Tibial nerve (tissue), 4 donors: ENCODE results near the gene AGAP5. TPM values are rescaled to one million over a fixed set of nuclear protein-coding genes. Genes with fewer than 3 reads are reported as not detected.
A peak's percentile ranks its signal among the peaks of the same experiment; 100 is the strongest.
"Not testable (repeated sequence)": the region's sequence is repeated elsewhere in the genome, so short reads cannot be mapped to it uniquely, and the experiment has no call there.

Experiments used
- DNase-seq, 2 donors: peaks; one replicate each; pipeline ENCODE4 v3.0.0-alpha.2; 2019; ENCODE audit warnings: low spot score in 2 of 2
- H3K27ac ChIP-seq, 4 donors: fragments of 200-600 bp; sonication (generic) in 3 of 4; one replicate each; pipeline ENCODE4 v1.5.1; 2017 to 2019; ENCODE audit warnings: mild to moderate bottlenecking in 1 of 4
- H3K27me3 ChIP-seq, 2 donors: fragments of 200-600 bp; sonication (generic) in 1 of 2; one replicate each; pipeline versions ENCODE4 v1.5.1 to v1.6.0; 2017 to 2019
- H3K36me3 ChIP-seq, 3 donors: fragments of 200-600 bp; sonication (generic); one replicate each; pipeline ENCODE4 v1.5.1; 2018 to 2019
- H3K4me1 ChIP-seq, 4 donors: fragments of 200-600 bp; sonication (generic) in 3 of 4; one replicate each; pipeline ENCODE4 v1.5.1; 2017 to 2019
- H3K4me3 ChIP-seq, 4 donors: fragments of 200-600 bp; sonication (generic) in 3 of 4; one replicate each; pipeline ENCODE4 v1.5.1; 2017 to 2019; ENCODE audit warnings: mild to moderate bottlenecking in 1 of 4, moderate library complexity in 1 of 4
- H3K9me3 ChIP-seq, 4 donors: fragments of 200-600 bp; sonication (generic) in 3 of 4; one replicate each; pipeline ENCODE4 v1.5.1; 2017 to 2019
- EP300 ChIP-seq, 2 donors: sonication (generic); formaldehyde crosslinking; IDR thresholded peaks; one replicate each; pipeline ENCODE4 v1.6.1; 2017; ENCODE audit warnings: antibody characterized with exemption in 2 of 2, mild to moderate bottlenecking in 1 of 2
- POLR2A ChIP-seq, 2 donors: fragments of 450-650 bp; IDR thresholded peaks; one replicate each; pipeline ENCODE4 v1.6.1; 2017; ENCODE audit warnings: antibody characterized with exemption in 2 of 2, mild to moderate bottlenecking in 2 of 2, moderate library complexity in 2 of 2
- WGBS, 2 donors: methylation state at CpG; one replicate each; pipeline ENCODE4 v1.1.5; 2018; 5-methylcytosine and 5-hydroxymethylcytosine counted together
- total RNA-seq, 4 donors: library from RNA; depleted of rRNA; stranded (reverse); fragments of >200 nt; gene quantifications; one replicate each; pipeline ENCODE4 v1.1.0, GENCODE V29; 2016
- TF ChIP-seq, protein P1 (sequence below), 5 experiments: fragments of 200-600 bp in 3 of 5; fragments of 450-650 bp in 2 of 5; sonication (generic) in 3 of 5; IDR thresholded peaks; one replicate each; pipeline ENCODE4 v1.5.1; 2016 to 2019; ENCODE audit warnings: antibody characterized with exemption in 5 of 5, mild to moderate bottlenecking in 3 of 5, moderate library complexity in 2 of 5

AGAP5 gene
- total RNA-seq = 10 to 100 TPM in 1 of 4 donors, 1 to 10 TPM in 3; 7.8 to 13.8 (median 8.8) TPM

DNA sequence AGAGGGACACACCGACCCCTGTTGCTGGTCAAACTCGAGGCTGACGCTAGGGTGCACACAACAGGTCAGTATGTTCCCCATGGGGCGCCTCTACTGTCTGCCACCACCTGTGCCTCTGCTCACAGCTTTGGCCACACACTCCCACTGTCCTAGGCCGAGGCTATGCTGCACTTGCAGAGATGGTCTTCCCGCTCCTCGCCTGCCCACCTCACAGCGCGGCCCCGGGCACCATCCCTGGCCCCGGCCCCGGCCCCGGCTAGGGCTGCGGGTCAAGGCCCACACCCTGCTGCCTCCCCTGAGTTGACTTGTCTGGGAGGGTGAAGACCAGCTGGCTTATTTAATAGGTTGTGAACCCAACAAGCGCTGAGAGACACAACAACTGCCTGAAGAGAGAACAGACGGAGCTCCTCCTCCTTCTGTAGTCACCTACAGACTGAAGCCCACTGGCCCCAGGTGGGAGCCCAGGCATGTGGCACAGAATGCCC is at the start of gene AGAP5:
AGAP5 (minus strand) TSS at position 435 of the 485 bp plus-strand sequence; CDS start at position 81, 354 bp downstream.
- not testable (repeated sequence) for H3K4me3 ChIP-seq, H3K9me3 ChIP-seq, H3K27ac ChIP-seq, DNase-seq, H3K4me1 ChIP-seq, H3K27me3 ChIP-seq
- peaks cover 0 to 21% (median 0%) of the 10 kb centered on the region in 3 donors for H3K36me3 ChIP-seq
- 84 to 96% methylated on average over 11 to 14 of the region's 16 CpGs for WGBS, 2 donors

DNA sequence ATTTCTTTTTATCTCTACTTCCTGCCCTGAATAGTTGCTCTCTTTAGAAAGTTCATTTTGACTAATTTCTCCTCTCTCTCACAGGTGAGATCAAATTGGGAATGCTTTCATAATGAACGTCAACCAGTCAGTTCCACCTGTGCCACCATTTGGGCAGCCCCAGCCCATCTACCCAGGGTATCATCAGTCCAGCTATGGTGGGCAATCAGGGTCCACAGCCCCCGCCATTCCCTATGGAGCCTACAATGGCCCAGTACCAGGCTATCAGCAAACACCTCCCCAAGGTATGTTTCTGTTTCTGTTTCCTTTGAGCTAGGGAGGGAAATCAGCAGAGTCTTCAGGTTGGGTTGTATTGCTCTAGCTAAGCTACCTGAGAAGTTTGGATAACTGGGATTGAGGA is 48.8 kb upstream of the AGAP5 start:
- TF ChIP-seq EP300 (IDR thresholded peaks at IDR 0.05) (no peak), POLR2A (IDR thresholded peaks at IDR 0.05) (no peak)
- TF ChIP-seq, protein P1, sequence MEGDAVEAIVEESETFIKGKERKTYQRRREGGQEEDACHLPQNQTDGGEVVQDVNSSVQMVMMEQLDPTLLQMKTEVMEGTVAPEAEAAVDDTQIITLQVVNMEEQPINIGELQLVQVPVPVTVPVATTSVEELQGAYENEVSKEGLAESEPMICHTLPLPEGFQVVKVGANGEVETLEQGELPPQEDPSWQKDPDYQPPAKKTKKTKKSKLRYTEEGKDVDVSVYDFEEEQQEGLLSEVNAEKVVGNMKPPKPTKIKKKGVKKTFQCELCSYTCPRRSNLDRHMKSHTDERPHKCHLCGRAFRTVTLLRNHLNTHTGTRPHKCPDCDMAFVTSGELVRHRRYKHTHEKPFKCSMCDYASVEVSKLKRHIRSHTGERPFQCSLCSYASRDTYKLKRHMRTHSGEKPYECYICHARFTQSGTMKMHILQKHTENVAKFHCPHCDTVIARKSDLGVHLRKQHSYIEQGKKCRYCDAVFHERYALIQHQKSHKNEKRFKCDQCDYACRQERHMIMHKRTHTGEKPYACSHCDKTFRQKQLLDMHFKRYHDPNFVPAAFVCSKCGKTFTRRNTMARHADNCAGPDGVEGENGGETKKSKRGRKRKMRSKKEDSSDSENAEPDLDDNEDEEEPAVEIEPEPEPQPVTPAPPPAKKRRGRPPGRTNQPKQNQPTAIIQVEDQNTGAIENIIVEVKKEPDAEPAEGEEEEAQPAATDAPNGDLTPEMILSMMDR (IDR thresholded peaks at IDR 0.05) = no peak
- peaks cover 4 to 71% (median 25%) of the 10 kb centered on the region in 4 donors for H3K4me1 ChIP-seq
- no peaks in the 10 kb centered on the region for H3K9me3 ChIP-seq
- WGBS, 2 donors = 81 to 84% methylated on average over 2 of the region's 2 CpGs
- DNase-seq = no peak
- no peak overlapping the region for H3K27ac ChIP-seq
- peaks cover 0 to 55% (median 14%) of the 10 kb centered on the region in 3 donors for H3K36me3 ChIP-seq
- H3K4me3 ChIP-seq = no peak overlapping the region
- no peaks in the 10 kb centered on the region for H3K27me3 ChIP-seq

DNA sequence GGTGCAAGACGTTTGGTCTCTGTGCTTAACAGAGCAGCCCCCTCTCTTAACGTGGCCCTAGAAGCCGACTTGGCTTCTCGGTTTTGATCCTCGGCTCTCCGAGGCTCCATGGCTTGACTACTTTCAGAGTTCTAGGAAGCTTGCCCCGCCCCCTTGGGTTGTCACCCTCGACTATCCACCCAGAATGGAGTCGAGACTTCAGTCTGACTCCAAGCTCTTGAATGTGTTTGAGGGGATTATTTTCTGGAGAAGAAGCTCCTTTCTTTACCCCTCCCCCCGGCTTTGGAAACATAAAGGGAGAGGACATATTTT is 46.7 kb upstream of the AGAP5 start:
- peaks cover 0 to 42% (median 7%) of the 10 kb centered on the region in 3 donors for H3K36me3 ChIP-seq
- H3K4me1 ChIP-seq = peaks cover 4 to 74% (median 25%) of the 10 kb centered on the region in 4 donors
- WGBS, 2 donors = 1 to 2% methylated on average over 3 to 10 of the region's 10 CpGs
- H3K9me3 ChIP-seq = no peaks in the 10 kb centered on the region
- H3K27ac ChIP-seq = peak overlapping the region; percentile 92 to 98 (median 92)
- peak overlapping the region; percentile 74 to 86 (median 78) for H3K4me3 ChIP-seq
- no peaks in the 10 kb centered on the region for H3K27me3 ChIP-seq
- DNase-seq = peak; percentile 30 to 32
- TF ChIP-seq, protein P1 (IDR thresholded peaks at IDR 0.05) = no peak
- no peak for TF ChIP-seq EP300 (IDR thresholded peaks at IDR 0.05)
- no peak for TF ChIP-seq POLR2A (IDR thresholded peaks at IDR 0.05)

DNA sequence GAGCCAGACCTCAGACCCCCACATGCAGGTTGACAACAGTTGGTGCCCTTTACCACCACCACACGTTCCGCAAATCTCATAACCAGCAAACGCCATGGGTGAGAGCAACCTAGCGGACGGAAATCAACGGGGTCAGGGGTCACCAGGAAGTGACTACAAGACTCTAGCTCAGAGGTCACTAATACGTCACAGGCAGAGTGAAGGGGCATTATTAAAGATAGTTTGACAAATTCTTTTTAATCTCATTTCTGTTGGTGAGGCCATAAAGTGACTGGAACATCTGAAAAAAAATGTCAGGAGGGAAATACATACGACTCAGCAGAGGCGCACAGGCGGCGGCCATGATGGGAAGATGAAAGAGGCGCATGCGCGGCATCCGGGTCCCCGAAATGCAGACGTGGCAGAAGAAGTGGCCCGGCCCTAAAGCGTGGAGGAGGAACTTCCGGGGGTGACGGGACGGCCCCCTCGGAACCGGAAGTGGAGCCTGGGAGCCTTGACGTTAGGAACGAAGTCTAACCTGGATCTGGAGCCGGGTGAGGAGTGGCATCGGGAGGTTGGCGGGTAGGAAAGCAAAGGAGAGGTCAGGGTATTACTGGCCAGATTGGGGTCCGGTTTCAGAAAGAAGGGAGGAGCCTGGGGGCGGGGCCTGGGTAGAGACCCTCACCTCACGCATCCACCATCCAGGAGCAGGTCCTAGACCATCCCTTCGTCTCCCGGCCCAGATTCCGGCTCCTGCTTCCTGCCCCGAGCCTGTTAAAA is 46.2 kb upstream of the AGAP5 start, which contains the start of gene SEC24C:
SEC24C (plus strand) TSS at position 468 of the 759 bp plus-strand sequence. CDS start 2,461 bp downstream, outside the sequence.
- Histone ChIP-seq H3K27ac (peak within 1 kb of the TSS; percentile 92 to 98 (median 92)), H3K27me3 (no peaks in the 10 kb centered on the region), H3K36me3 (peaks cover 0 to 41% (median 7%) of the 10 kb centered on the region in 3 donors), H3K4me1 (peaks cover 4 to 69% (median 24%) of the 10 kb centered on the region in 4 donors), H3K4me3 (peak within 1 kb of the TSS; percentile 74 to 86 (median 78)), H3K9me3 (no peaks in the 10 kb centered on the region)
- DNase-seq = peak; percentile 93 to 95
- WGBS, 2 donors = 0 to 1% methylated on average over 36 of the region's 36 CpGs
- TF ChIP-seq EP300 (IDR thresholded peaks at IDR 0.05) (peak; percentile 95 to 99), POLR2A (IDR thresholded peaks at IDR 0.05) (peak; percentile 20 to 78)
- TF ChIP-seq, protein P1 (IDR thresholded peaks at IDR 0.05) = peak in 2 of 5 experiments; percentile 19 to 28

DNA sequence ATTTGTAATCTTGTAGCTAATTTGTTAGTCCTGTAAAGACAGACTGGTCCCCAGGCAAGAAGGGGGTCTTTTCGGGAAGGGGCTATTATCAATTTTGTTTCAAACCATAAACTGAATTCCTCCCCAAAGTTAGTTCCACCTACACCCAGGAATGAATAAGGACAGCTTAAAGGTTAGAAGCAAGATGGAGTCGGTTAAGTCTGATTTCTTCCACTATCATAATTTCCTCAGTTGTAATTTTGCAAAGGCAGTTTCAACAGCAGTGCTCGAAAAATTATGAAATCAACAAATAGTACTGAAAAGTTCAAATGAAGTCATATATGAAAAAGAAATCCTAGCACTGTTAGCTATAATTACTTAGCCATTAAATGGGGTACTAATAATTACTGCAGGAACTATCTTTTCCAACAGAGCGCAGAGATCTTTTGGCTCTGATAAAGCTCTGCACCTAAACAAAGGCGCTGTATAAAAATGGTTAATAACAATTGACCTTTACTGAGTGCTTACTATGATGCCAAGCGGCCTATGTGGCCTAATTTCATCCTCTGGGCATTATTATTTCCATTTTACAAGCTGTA is 45.5 kb upstream of the AGAP5 start:
- Histone ChIP-seq H3K4me3 (peak overlapping the region; percentile 74 to 86 (median 78)), H3K27ac (peak overlapping the region; percentile 92 to 98 (median 92)), H3K27me3 (no peaks in the 10 kb centered on the region), H3K36me3 (peaks cover 0 to 36% (median 7%) of the 10 kb centered on the region in 3 donors), H3K9me3 (no peaks in the 10 kb centered on the region), H3K4me1 (peaks cover 4 to 62% (median 22%) of the 10 kb centered on the region in 4 donors)
- 31 to 32% methylated on average over 6 of the region's 6 CpGs for WGBS, 2 donors
- DNase-seq = no peak
- TF ChIP-seq, protein P1 (IDR thresholded peaks at IDR 0.05) = no peak
- TF ChIP-seq EP300 (IDR thresholded peaks at IDR 0.05) = no peak
- no peak for TF ChIP-seq POLR2A (IDR thresholded peaks at IDR 0.05)
